ENCODE measurements around the gene UGT1A10. TPM values are rescaled to one million over a fixed set of nuclear protein-coding genes. Genes with fewer than 3 reads are reported as not detected.

Gene UGT1A10
- total RNA-seq, 1 donor from 2014 or later = not detected

GRCh38 chr2:233803994-233804393 is 167.7 kb downstream of the UGT1A10 start:
- H3K4me1 Mint-ChIP-seq (ENCODE audit: low read depth) = no peaks in the 10 kb centered on the region
- TF ChIP-seq, protein P1, sequence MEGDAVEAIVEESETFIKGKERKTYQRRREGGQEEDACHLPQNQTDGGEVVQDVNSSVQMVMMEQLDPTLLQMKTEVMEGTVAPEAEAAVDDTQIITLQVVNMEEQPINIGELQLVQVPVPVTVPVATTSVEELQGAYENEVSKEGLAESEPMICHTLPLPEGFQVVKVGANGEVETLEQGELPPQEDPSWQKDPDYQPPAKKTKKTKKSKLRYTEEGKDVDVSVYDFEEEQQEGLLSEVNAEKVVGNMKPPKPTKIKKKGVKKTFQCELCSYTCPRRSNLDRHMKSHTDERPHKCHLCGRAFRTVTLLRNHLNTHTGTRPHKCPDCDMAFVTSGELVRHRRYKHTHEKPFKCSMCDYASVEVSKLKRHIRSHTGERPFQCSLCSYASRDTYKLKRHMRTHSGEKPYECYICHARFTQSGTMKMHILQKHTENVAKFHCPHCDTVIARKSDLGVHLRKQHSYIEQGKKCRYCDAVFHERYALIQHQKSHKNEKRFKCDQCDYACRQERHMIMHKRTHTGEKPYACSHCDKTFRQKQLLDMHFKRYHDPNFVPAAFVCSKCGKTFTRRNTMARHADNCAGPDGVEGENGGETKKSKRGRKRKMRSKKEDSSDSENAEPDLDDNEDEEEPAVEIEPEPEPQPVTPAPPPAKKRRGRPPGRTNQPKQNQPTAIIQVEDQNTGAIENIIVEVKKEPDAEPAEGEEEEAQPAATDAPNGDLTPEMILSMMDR (IDR thresholded peaks at IDR 0.05; ENCODE audit: unreplicated experiment) = no peak
- no peaks in the 10 kb centered on the region for H3K36me3 Mint-ChIP-seq (ENCODE audit: insufficient read depth)
- DNase-seq (ENCODE audit: low spot score, unreplicated experiment) = no peak
- H3K27me3 Mint-ChIP-seq = peaks cover 25% of the 10 kb centered on the region
- peaks cover 5% of the 10 kb centered on the region for H3K9me3 Mint-ChIP-seq (ENCODE audit: low read depth)
- no peak overlapping the region for H3K4me3 Mint-ChIP-seq (ENCODE audit: low read depth)
- H3K27ac Mint-ChIP-seq = no peak overlapping the region

DNA sequence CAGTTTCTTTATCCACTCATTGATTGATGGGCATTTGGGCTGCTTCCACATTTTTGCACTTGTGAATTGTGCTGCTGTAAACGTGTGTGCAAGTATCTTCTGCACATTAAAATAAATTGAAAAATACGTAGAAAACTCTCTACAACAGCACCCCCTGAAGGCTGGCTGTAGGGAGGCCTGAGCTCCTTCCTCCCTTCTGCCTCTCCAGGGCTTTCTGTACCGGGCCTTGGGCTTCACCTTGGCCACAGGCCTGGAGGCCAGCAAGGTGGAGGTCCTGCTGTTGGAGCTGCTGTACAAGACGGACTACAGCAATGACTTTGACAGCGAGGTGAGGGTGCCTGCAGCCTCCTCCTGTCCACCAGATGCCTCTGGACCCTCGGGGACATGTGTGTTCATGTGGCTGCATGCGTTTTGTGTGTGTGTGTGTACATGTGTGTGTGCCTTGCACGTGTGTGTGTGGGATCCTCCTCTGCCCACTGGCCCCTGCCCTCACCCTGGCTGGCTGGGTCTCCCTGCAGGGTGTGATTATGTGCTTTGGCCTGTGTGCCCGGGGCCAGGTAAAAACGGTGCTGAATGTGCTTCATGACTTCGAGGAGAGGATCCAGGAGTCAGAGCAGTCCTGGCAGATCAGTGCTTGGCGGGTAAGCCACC is 171.1 kb downstream of the UGT1A10 start:
- Mint-ChIP-seq H3K36me3 (ENCODE audit: insufficient read depth) (no peaks in the 10 kb centered on the region), H3K9me3 (ENCODE audit: low read depth) (no peaks in the 10 kb centered on the region), H3K4me3 (ENCODE audit: low read depth) (no peak overlapping the region), H3K4me1 (ENCODE audit: low read depth) (no peaks in the 10 kb centered on the region), H3K27ac (no peak overlapping the region), H3K27me3 (peaks cover 23% of the 10 kb centered on the region)
- TF ChIP-seq, protein P1 (IDR thresholded peaks at IDR 0.05; ENCODE audit: unreplicated experiment) = no peak
- peak; percentile 4 for DNase-seq (ENCODE audit: low spot score, unreplicated experiment)

- H3K4me1 Mint-ChIP-seq (ENCODE audit: low read depth) = no peaks in the 10 kb centered on the region
- DNase-seq (ENCODE audit: low spot score, unreplicated experiment) = peak; percentile 3
- TF ChIP-seq, protein P1 (IDR thresholded peaks at IDR 0.05; ENCODE audit: unreplicated experiment) = no peak
- H3K36me3 Mint-ChIP-seq (ENCODE audit: insufficient read depth) = no peaks in the 10 kb centered on the region
- H3K27me3 Mint-ChIP-seq = peaks cover 20% of the 10 kb centered on the region
- H3K9me3 Mint-ChIP-seq (ENCODE audit: low read depth) = no peaks in the 10 kb centered on the region
- no peak overlapping the region for H3K27ac Mint-ChIP-seq
- no peak overlapping the region for H3K4me3 Mint-ChIP-seq (ENCODE audit: low read depth)
Measured at GRCh38 chr2:233807966-233808935, 172.0 kb downstream of the UGT1A10 start.

DNA sequence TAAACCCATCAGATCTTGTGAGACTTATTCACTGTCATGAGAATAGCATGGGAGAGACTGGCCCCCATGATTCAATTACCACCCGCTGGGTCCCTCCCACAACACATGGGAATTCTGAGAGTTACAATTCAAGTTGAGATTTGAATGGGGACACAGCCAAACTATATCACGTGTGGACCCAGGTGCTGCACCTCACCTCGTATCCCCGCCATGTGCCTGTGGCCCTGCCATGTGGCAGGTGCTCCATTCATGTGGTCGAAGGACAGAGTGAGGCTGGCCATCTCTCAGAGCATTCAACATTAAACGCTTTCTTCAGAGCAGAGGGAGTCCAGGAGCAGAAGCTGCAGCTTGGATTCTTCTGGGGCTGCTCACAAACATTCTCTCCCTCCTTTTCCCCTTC is 174.1 kb downstream of the UGT1A10 start:
- no peak for DNase-seq (ENCODE audit: low spot score, unreplicated experiment)
- Mint-ChIP-seq H3K4me1 (ENCODE audit: low read depth) (no peaks in the 10 kb centered on the region), H3K9me3 (ENCODE audit: low read depth) (no peaks in the 10 kb centered on the region), H3K27me3 (peaks cover 6% of the 10 kb centered on the region), H3K4me3 (ENCODE audit: low read depth) (no peak overlapping the region), H3K27ac (no peak overlapping the region), H3K36me3 (ENCODE audit: insufficient read depth) (no peaks in the 10 kb centered on the region)
- TF ChIP-seq, protein P1 (IDR thresholded peaks at IDR 0.05; ENCODE audit: unreplicated experiment) = no peak

GRCh38 chr2:233811087-233811486 is 174.8 kb downstream of the UGT1A10 start:
- TF ChIP-seq, protein P1 (IDR thresholded peaks at IDR 0.05; ENCODE audit: unreplicated experiment) = no peak
- Mint-ChIP-seq H3K4me1 (ENCODE audit: low read depth) (no peaks in the 10 kb centered on the region), H3K9me3 (ENCODE audit: low read depth) (no peaks in the 10 kb centered on the region), H3K4me3 (ENCODE audit: low read depth) (no peak overlapping the region), H3K27ac (no peak overlapping the region), H3K27me3 (peaks cover 4% of the 10 kb centered on the region), H3K36me3 (ENCODE audit: insufficient read depth) (no peaks in the 10 kb centered on the region)
- DNase-seq (ENCODE audit: low spot score, unreplicated experiment) = no peak
